SK-N-MC (cell line): ENCODE results near the gene VSTM4.

Experiments
- DNase-seq: peaks from one replicate; pipeline ENCODE4 v3.0.0-alpha.2; 2011; ENCODE audit warnings: low read depth, low spot score
- H3K27ac ChIP-seq: fragments of 200-600 bp; sonication (generic); 2 replicates; pipeline ENCODE4 v1.5.1; 2016; ENCODE audit warnings: mixed run types
- H3K36me3 ChIP-seq: fragments of 200-600 bp; sonication (generic); 2 replicates; pipeline ENCODE4 v1.6.1; 2017; ENCODE audit warnings: antibody characterized with exemption, low read length, mixed read lengths; ENCODE audit not compliant: insufficient read depth
- H3K4me3 ChIP-seq: fragments of 200-600 bp; sonication (generic); 2 replicates; pipeline ENCODE4 v1.5.1; 2016
- H3K9ac ChIP-seq: fragments of 200-600 bp; sonication (generic); 2 replicates; pipeline ENCODE4 v1.8.0; 2017; ENCODE audit warnings: mixed run types, mixed read lengths; ENCODE audit not compliant: insufficient read length
- H3K9me3 ChIP-seq: fragments of 200-600 bp; sonication (generic); 2 replicates; pipeline ENCODE4 v1.6.1; 2017; ENCODE audit warnings: low read depth, mild to moderate bottlenecking, antibody characterized with exemption, low read length, moderate library complexity, mixed read lengths
- EZH2 ChIP-seq: fragments of 200-600 bp; sonication (generic); IDR thresholded peaks from one replicate; pipeline ENCODE4 v1.6.1; 2017; ENCODE audit warnings: antibody characterized with exemption
- FOXP2 ChIP-seq: optimal IDR thresholded peaks from 2 replicates; pipeline ENCODE3; 2011; ENCODE audit warnings: mild to moderate bottlenecking, moderate library complexity; ENCODE audit not compliant: insufficient read depth; ENCODE audit errors: extremely low read length, control extremely low read depth
- POLR2AphosphoS5 ChIP-seq: IDR thresholded peaks from 2 replicates; pipeline ENCODE4 v1.6.1; 2012; ENCODE audit warnings: mild to moderate bottlenecking, low read depth, low read length, borderline replicate concordance

Gene VSTM4

DNA sequence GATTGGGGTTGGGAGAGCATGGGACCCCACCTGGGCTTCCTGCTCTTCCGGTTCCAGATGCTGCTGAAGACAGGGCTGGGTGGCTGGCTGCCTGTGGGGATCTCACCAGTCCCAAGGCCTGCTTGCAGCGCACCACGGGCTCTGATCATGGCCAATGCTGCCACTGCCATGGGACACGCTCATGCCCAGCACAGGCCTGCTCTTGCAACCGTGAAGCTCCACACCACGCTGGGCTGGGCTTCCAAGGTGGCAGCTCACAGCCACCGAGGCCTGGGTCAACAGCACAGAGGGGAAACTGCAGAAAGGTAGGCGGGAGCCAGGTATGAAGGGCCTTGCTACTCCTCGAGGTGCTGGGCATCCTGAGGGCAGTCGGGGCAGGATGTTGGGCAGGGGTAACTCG lies 103.6 kb downstream of the VSTM4 start:
- no peak overlapping the region for H3K27ac ChIP-seq
- no peak overlapping the region for H3K9ac ChIP-seq
- no peak overlapping the region for H3K4me3 ChIP-seq
- no peak for TF ChIP-seq FOXP2
- TF ChIP-seq EZH2, result no peak
- no peak for TF ChIP-seq POLR2AphosphoS5
- H3K36me3 ChIP-seq, result no peaks in the 10 kb centered on the region
- DNase-seq, result no peak
- H3K9me3 ChIP-seq, result no peaks in the 10 kb centered on the region

DNA sequence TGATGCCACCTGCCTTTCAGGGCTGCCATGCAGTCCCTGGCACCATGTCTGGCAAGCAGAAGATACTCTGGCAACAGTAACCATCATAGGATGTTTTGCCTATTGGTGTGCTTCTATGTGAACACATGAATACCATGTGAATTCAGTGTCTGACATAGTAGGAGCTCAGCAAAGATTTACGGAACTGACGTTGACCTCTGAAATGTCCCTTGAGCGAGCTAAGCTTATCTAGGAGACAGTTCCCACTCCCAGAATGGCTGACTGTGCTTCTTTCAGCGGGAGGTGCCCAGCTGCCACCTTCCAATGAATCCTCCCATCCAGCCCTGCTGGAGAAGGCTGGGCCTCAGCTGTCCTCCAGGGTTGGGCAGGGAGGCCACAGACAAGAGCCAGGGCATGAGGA lies 104.5 kb downstream of the VSTM4 start:
- no peak overlapping the region for H3K4me3 ChIP-seq
- no peaks in the 10 kb centered on the region for H3K9me3 ChIP-seq
- TF ChIP-seq POLR2AphosphoS5 (no peak), EZH2 (no peak), FOXP2 (no peak)
- H3K27ac ChIP-seq, result no peak overlapping the region
- no peaks in the 10 kb centered on the region for H3K36me3 ChIP-seq
- DNase-seq, result no peak
- no peak overlapping the region for H3K9ac ChIP-seq

DNA sequence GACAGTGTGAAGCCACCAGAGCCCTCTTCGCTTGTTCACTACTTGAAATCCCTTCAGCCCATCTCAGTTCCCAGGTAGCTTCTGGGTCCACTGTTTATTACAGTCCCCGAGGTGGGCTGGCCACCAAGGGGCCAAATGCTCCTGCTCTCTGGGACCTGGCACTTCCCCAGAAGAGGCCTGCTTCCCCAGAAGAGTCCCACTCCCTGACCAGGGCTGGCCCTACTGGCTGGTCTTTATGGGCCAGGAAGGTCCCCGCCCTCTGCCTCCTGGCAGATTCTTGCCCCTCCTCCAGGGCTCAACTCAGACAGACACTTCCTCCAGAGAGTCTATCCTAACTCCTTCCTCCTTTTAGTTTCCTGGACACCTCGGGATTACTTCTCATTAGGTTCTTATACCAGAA lies 105.0 kb downstream of the VSTM4 start:
- H3K9me3 ChIP-seq, result no peaks in the 10 kb centered on the region
- H3K9ac ChIP-seq, result no peak overlapping the region

DNA sequence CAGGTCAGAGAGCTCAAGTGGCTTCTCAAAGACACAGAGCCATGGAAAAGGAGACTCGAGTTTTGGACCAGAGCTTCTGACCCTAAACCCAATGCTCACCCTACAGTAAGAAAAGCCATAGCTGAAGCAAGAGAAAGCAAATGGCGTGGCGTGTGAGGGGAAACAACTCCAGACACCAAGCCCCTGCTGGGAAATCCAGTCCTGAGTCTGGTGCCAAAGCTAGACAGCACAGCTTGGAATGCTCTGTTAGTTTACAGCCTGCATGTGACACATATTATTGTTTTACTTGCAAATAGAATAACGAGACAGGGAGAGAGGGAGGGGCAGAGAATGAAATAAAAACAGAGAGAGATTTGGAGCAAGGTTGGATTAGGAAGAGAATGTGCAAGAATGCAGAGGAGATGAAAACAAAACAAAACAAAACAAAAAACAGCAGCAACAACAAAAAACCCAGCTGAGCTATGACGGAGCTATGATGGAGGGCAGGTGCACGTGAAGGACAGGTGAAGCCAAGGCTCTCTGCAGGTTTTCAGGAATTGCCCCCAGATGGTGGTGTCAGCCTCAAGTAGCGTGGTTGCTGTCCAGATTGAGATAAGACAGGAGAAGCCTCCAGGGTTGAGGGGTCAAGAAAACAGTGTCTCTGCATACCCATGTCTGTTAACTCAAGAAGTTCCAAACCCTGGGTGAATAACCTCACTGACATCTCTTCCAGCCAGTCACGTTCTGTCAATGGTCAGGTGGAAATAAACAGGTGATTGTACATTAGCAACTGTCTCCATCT lies 105.9 kb downstream of the VSTM4 start:
- DNase-seq, result no peak
- no peak for TF ChIP-seq FOXP2
- TF ChIP-seq POLR2AphosphoS5, result no peak
- no peak for TF ChIP-seq EZH2
- Histone ChIP-seq H3K9ac (no peak overlapping the region), H3K4me3 (no peak overlapping the region), H3K9me3 (no peaks in the 10 kb centered on the region), H3K27ac (no peak overlapping the region), H3K36me3 (no peaks in the 10 kb centered on the region)

More for the DNA sequence above, 105.0 kb downstream of the VSTM4 start:
- Histone ChIP-seq H3K36me3 (no peaks in the 10 kb centered on the region), H3K27ac (no peak overlapping the region), H3K4me3 (no peak overlapping the region)
- TF ChIP-seq POLR2AphosphoS5 (no peak), FOXP2 (no peak), EZH2 (no peak)
- no peak for DNase-seq

DNA sequence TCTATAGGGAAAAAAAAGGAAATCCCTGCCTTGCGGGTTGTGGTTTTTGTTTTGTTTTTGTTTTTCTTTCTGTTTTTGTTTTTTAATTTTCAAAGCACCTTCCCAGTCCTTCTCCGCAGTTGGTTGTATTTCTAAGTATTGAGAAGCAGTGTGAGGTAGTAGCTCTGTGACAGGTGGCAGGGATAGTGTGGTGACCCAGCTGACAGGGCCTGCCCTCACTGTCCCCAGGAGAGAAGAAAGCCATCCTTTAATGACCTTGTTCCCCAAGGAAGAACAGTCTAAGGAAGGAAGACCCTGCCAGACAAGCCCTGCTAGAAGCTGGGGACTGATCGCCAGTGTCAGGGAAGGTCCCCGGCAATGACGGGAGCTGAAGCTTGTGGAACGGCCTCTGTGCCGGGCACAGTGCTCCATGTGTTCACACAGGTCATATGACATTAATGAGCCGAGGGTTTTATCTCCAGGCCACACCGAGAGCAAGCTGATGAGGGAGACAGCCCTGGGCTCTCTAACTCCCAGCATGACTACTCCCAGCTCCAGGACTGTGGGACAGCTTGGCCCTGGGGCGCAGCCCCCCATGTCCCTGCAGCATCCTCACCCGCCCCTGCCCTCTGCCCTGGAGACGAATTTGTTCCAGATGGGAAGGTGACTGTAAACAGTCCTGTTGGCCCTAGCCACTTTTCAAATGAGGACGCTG lies 106.7 kb downstream of the VSTM4 start:
- no peak overlapping the region for H3K9ac ChIP-seq
- H3K36me3 ChIP-seq, result no peaks in the 10 kb centered on the region
- TF ChIP-seq POLR2AphosphoS5 (no peak), EZH2 (no peak), FOXP2 (no peak)
- no peak for DNase-seq
- no peaks in the 10 kb centered on the region for H3K9me3 ChIP-seq
- H3K27ac ChIP-seq, result no peak overlapping the region
- H3K4me3 ChIP-seq, result no peak overlapping the region

DNA sequence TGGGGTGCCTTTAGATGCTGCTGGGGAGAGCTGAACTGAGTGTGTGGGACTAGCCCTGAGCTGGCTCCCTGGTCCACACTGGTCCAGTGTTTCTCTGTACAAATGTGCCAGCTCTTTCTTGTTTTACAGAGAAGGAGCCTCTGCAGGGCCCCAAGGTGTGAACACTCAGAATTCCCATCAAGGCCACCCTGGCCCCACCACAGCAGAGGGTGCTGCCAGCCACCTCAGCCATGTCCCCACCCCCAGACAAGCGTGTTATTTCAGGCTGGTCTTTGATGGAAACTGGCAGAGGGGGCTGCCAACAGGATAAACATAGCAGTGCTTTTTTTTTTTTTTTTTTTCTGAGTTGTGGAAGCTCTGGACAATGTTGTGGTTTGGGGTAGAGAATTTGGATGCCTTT lies 107.2 kb downstream of the VSTM4 start:
- no peak overlapping the region for H3K4me3 ChIP-seq
- H3K27ac ChIP-seq, result no peak overlapping the region
- no peak overlapping the region for H3K9ac ChIP-seq
- no peak for TF ChIP-seq POLR2AphosphoS5
- TF ChIP-seq FOXP2, result no peak
- TF ChIP-seq EZH2, result no peak
- no peaks in the 10 kb centered on the region for H3K9me3 ChIP-seq
- DNase-seq, result no peak
- no peaks in the 10 kb centered on the region for H3K36me3 ChIP-seq

DNA sequence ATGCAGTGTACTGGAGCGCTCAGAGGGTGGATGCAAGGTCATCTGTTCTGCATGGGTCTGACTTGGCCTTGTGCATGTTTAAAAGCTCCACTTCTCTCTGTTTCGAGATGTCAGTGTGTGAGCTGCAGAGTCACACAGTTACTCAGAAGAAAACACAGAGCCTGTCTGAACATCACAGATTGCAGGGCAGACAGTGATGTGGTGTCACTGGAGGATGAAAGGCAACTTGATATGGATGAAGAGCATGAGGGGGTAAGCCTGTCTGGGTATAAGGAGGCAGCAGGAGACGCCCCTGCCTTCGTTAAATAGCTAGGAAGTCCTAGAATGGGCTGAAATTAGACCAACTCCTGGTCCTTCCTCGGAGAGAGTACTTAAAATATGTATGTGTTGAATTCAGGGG lies 108.2 kb downstream of the VSTM4 start:
- Histone ChIP-seq H3K27ac (no peak overlapping the region), H3K9me3 (no peaks in the 10 kb centered on the region), H3K36me3 (no peaks in the 10 kb centered on the region), H3K4me3 (no peak overlapping the region), H3K9ac (no peak overlapping the region)
- TF ChIP-seq EZH2, result no peak
- TF ChIP-seq POLR2AphosphoS5, result no peak
- TF ChIP-seq FOXP2, result no peak
- no peak for DNase-seq

DNA sequence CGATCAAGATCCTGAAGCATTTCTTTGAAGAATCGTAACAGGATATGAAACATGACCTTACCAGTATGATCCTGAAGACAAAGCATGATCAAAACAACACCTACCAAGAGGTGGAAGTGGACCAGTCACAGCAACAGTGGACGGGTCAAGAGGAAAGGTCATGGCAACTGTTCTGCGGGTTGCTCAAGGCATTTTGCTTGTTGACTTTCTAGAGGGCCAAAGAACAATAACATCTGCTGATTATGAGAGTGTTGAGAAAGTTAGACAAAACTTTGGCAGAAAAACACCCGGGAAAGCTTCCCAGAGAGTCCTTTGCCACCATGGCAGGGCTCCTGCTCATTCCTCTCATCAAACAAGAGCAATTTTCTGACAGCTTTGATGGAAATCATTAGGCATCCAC lies 110.1 kb downstream of the VSTM4 start:
- no peaks in the 10 kb centered on the region for H3K9me3 ChIP-seq
- no peaks in the 10 kb centered on the region for H3K36me3 ChIP-seq
- TF ChIP-seq EZH2 (no peak), POLR2AphosphoS5 (no peak), FOXP2 (no peak)
- H3K27ac ChIP-seq, result no peak overlapping the region
- DNase-seq, result no peak
- H3K4me3 ChIP-seq, result no peak overlapping the region
- H3K9ac ChIP-seq, result no peak overlapping the region
